ENCODE measurements around the gene ULK4.
"Not testable (repeated sequence)": the region's sequence is repeated elsewhere in the genome, so short reads cannot be mapped to it uniquely, and the experiment has no call there.

Gene ULK4

DNA sequence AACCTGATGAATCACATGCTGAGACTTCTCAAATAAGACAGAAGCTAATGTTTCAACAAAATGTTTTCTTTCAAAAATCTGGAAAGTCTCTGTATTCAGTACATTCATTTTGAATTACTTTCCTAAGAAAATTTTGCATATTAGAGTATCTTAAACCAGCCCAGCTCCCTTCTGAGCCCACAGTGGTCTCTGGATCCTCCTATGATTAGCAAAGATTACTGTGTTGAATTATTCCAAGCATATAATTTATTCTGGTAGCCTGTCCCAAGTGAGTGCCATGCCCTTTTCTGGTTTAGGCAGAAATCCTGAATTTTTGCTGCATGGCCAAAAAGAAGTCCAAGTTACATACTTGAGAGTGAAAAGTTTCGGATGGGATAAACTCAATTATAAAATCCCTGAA lies 483.6 kb downstream of the ULK4 start:
- DNase-seq, result no peak

- no peak for DNase-seq
Measured at GRCh38 chr3:41477399-41478014, 484.4 kb downstream of the ULK4 start.

- DNase-seq, result no peak
Measured at GRCh38 chr3:41469083-41469482, 492.8 kb downstream of the ULK4 start.

DNA sequence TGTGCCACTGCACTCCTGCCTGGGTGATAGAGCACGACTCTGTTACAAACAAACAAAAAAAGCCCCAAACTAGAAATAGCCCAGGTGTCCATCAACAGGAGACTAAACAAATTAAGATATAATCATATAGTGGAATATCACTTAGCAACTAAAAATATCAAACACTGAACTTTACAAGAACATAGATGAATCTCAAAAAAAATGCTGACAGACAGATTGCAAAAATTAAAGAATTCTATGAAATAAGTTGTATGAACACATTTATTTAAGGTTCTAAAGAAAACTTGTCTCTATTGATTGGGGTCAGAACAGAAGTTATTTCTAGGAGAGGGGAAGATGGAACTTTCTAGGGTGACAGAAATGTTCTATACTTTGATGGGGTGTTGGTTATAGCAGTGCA lies 494.4 kb downstream of the ULK4 start:
- no peak for DNase-seq

DNA sequence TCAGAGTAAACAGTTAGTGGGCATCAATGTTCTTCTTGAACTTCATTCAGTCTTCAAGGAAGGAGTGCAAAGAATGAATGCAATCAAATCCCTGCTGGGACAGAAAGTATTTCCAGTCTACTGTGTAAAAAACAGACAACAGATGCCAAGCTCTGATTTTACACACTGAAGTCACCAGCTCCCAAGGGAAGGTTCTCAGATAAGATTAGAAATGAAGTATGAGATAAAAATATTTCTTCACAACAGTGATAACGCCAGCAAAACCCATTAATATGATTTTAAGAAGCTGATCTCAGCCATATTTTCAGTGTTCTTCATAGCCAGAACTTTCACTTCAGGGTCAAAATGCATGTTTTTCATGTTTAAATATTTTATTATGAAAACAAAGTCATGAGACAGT lies 497.0 kb downstream of the ULK4 start:
- DNase-seq, result no peak

- DNase-seq, result no peak
Measured at GRCh38 chr3:41464401-41464800, 497.5 kb downstream of the ULK4 start.

DNA sequence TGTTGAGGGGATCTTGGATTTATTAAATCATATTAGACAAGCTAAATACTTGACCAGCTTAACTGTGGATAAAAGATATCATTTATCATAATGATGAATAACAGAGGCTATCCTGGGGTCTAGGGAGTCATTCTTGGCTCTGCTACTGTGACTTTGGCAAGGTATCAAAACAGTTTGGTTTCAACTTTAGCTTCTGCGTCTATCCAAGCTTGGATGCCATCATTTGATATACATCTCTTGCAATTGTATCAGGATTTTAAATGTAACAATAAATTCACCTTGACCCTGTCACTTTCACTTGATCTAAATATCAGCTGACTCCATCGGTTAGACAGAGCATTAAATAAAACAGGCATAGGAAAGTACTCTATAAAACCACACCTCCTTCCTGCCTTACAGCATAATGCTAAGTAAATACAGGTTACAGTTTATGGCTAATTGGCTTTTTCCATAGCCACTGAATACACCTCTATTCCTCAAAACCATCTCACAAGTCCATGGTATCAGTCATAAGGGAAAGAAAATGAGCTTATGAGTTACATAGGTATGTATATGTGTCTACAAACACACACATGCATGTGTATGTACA lies 499.7 kb downstream of the ULK4 start:
- DNase-seq, result no peak

DNA sequence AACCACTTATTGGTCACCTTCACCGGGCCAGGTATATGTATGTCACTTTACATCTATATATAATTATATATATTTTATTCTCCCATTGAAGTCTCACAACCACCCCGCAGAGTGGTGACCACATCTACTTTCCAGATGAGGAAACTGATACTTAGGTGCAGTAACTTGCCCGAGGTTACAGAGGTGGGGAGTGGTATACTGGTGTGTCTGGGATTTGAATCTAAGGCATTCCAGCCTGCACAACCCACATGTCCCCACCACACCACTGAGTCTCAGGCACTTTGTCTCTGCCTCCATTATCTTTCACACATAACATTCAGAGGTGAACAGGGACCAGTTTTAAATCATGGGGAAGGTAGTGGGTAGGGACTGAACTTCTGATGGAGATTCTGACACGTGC lies 501.2 kb downstream of the ULK4 start:
- DNase-seq, result no peak

DNA sequence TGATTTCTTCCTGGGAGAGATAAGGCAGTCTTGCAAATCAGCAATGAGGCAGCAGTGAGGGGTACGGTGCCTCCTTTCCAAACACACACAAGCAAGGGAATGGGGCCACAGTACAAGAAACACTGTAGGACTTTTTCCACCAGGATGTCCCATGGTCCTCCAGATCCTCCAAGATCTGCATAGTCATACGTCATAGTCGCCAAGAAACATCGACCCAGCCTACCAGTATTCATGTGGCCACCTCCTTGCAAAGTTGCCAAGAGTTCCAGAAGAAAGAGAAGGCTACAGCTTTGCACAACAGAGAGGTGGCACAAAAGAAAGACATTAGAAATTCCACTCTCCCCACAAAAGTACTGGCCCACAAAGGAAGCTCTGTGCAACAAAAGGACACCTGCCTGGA lies 504.7 kb downstream of the ULK4 start:
- DNase-seq, result no peak

GRCh38 chr3:41456162-41456561 lies 505.7 kb downstream of the ULK4 start:
- no peak for DNase-seq

DNA sequence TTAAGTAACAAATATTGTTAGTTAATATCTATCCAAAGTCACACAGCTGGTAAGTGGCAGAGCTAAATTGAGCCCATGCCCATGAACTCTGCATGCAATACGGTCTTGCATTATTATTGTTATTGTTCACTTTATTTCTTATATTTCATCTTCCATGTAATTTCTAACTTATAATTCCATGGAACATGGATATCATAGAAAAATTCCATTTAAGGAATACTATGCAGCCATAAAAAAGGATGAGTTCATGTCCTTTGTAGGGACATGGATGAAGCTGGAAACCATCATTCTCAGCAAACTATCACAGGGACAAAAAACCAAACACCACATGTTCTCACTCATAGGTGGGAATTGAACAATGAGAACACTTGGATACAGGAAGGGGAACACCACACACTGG lies 508.3 kb downstream of the ULK4 start:
- not testable (repeated sequence) for DNase-seq

- no peak for DNase-seq
Measured at GRCh38 chr3:41450416-41451231, 511.3 kb downstream of the ULK4 start.

- no peak for DNase-seq
Measured at GRCh38 chr3:41448396-41448795, 513.5 kb downstream of the ULK4 start.

- no peak for DNase-seq
Measured at GRCh38 chr3:41447701-41448100, 514.2 kb downstream of the ULK4 start.

DNA sequence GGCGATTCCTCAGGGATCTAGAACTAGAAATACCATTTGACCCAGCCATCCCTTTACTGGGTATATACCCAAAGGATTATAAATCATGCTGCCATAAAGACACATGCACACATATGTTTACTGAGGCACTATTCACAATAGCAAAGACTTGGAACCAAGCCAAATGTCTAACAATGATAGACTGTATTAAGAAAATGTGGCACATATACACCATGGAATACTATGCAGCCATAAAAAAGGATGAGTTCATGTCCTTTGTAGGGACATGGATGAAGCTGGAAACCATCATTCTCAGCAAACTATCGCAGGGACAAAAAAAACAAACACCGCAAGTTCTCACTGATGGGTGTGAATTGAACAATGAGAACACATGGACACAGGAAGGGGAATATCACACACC lies 515.6 kb downstream of the ULK4 start:
- DNase-seq, result not testable (repeated sequence)

DNA sequence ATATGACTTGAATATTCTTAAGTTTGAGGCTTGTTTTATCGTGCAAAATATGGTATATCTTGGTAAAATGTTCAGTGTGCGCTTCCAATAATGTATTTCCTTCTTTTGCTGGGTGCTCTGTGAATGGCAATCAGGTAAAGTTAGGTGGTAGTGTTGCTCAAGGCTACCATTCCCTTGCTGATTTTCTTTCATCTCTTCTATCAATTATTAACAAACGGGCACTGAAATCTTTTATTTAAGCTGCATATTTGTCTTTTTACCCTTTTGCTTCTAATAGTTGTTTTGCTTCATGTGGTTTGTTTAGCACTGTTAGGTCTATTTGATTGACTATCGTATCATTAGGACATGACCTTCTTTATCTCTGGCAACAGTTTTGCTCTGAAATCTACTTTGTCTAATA lies 520.3 kb downstream of the ULK4 start:
- DNase-seq, result no peak

- DNase-seq, result no peak
Measured at GRCh38 chr3:41441139-41441538, 520.8 kb downstream of the ULK4 start.

DNA sequence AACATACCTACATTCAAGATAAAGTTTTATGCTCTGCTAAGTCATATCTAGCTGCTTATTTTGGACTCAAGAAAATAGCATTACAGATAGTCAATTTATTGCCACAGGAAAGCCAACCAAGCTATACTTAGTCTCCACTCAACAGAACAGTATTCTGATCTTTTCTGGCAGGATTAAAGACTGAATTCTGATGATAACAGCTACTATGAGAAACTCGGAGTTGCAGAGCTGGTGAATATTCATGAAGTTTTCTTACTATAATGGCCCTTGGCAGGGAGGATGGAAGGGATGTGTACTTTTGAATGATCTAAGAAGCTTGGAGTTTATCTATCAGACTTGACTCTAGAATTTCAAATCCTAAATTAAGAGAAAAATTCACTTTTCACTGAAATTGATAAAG lies 524.9 kb downstream of the ULK4 start:
- no peak for DNase-seq

DNA sequence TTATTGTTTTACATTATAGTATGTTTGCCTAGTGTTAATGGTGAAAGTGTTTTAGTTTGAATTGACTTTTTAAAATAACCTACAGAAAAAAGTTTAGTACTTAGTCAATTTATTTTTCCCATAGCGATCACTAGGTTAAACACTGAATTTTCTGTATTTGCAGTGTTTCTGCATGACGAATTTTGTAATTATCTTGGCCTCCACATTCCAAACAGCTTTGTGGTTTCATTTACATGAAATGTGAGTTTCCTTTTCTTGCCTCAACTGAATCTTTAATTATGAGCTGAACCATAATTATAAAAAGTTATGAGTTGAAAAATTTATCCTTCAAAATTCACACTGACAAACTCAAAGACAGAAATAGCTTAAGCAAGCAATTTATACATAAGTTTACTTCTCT lies 527.1 kb downstream of the ULK4 start:
- no peak for DNase-seq

DNA sequence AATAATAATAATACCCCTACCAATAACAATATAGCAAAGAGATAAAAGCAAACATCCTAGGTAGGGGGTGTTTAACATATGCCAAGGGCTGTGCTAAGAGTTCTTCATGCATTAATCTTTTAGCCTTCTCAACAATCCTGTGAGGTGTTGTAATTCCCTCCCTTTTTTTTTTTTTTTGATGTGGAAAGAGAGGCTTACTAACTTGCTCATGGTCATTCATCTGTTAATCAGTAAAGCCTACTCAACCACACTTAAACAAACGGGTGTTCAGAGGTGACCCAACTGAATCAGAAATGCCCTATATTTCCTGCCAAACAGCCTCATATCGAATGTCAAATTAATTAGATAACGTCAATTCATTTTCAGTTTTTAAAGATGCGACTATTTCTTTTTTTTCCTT lies 530.5 kb downstream of the ULK4 start:
- DNase-seq, result no peak

- DNase-seq, result no peak
Measured at GRCh38 chr3:41430886-41431285, 531.0 kb downstream of the ULK4 start.

DNA sequence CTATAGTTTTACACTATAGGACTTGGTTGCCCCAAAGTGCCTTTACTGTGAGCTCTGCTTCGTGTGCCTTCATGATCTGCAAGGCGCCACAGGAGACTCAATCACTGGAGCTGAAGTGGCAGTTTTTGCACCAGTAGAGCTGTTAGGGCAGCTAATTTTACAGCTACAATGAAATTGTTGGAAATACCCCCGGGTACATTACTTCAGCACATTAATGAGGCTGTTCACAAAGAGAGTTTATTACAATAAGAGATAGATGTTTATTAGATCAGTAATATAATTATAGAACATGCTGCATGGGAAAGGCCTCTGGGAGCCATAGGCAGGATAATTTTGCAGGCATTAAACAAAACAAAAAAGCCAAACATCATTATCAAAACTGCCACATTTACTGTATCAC lies 531.5 kb downstream of the ULK4 start:
- no peak for DNase-seq

- DNase-seq, result no peak
Measured at GRCh38 chr3:41426485-41426884, 535.4 kb downstream of the ULK4 start.

DNA sequence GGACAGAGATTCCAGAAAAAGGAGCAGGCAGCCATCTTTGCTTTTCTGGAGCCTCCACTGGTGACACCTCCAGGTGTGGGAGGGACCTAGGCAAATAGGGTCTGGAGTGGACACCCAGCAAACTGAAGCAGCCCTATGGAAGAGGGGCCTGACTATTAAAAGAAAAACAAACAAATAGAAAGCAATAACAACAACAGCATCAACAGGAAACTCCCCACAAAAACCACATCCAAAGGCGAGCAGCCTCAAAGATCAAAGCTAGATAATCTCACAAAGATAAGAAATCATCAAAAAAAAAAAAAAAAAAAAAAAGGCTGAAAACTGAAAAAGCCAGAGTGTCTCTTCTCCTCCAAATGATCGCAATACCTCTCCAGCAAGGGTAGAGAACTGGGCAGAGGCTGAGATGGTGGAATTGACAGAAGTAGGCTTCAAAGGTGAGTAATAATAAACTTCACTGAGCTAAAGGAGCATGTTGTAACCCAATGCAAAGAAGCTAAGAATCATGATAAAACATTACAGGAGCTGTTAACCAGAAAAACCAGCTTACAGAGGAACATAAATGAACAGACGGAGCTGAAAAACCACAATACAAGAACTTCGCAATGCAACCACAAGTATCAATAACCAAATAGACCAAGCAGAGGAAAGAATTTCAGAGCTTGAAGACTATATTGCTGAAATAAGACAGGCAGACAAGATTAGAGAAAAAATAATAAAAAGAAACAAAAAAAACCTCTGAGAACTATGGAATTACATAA lies 537.2 kb downstream of the ULK4 start:
- no peak for DNase-seq
